Ovary (tissue), 3 donors: ENCODE data around the gene RNF152.

Source experiments
- CTCF ChIP-seq, 3 donors: fragments of 450-650 bp in 2 of 3; fragments of 200-600 bp in 1 of 3; IDR thresholded peaks; one replicate each; pipeline versions ENCODE4 v1.5.1 to v1.8.0; 2016 to 2022; ENCODE audit warnings: antibody characterized with exemption in 3 of 3, mild to moderate bottlenecking in 1 of 3
- EP300 ChIP-seq: sonication (generic); formaldehyde crosslinking; IDR thresholded peaks from one replicate; pipeline ENCODE4 v1.6.1; 2017; ENCODE audit warnings: antibody characterized with exemption
- POLR2A ChIP-seq: fragments of 450-650 bp; IDR thresholded peaks from one replicate; pipeline ENCODE4 v1.6.1; 2017; ENCODE audit warnings: antibody characterized with exemption, mild to moderate bottlenecking, moderate library complexity
- donor health status: DM: no; HTN: no; CAD: no.

- no peak for TF ChIP-seq CTCF (IDR thresholded peaks at IDR 0.05)
- no peak for TF ChIP-seq EP300
- no peak for TF ChIP-seq POLR2A
Measured at GRCh38 chr18:61782545-61782944, 110.3 kb downstream of the RNF152 start.
